H1 (cell line): ENCODE measurements around the gene LOC101059915.

Experiments
- EP300 ChIP-seq, 2 experiments: IDR thresholded peaks; 1 replicate in 1 of 2; 2 replicates in 1 of 2; pipeline ENCODE4 v1.6.1; 2011 to 2012; ENCODE audit warnings: low read depth in 2 of 2, low read length in 2 of 2, mild to moderate bottlenecking in 2 of 2, borderline replicate concordance in 1 of 2, inconsistent platforms in 1 of 2, moderate library complexity in 1 of 2
- HDAC2 ChIP-seq, 2 experiments: fragments of 300-600 bp in 1 of 2; sonication (generic) in 1 of 2; IDR thresholded peaks; 2 replicates each; pipeline ENCODE4 v1.6.1; 2011 to 2012; ENCODE audit warnings: low read depth in 2 of 2, low read length in 2 of 2, mild to moderate bottlenecking in 2 of 2, moderate library complexity in 2 of 2, borderline replicate concordance in 1 of 2, inconsistent platforms in 1 of 2
- HDAC6 ChIP-seq: IDR thresholded peaks from one replicate; pipeline ENCODE4 v1.7.1; 2012; ENCODE audit warnings: low read depth, mild to moderate bottlenecking, inconsistent platforms, low read length, moderate library complexity
- MAFK ChIP-seq: IDR thresholded peaks from 2 replicates; pipeline ENCODE4 v1.6.1; 2012; ENCODE audit warnings: low read depth, mild to moderate bottlenecking, improper control_type of control experiment, low read length
- POLR2A ChIP-seq, 2 experiments: IDR thresholded peaks; 1 replicate in 1 of 2; 2 replicates in 1 of 2; pipeline ENCODE4 v1.6.1; 2011; ENCODE audit warnings: low read depth in 2 of 2, low read length in 2 of 2, mild to moderate bottlenecking in 2 of 2; ENCODE audit errors: control extremely low read depth in 1 of 2
- POLR2AphosphoS5 ChIP-seq: IDR thresholded peaks from 2 replicates; pipeline ENCODE4 v1.6.1; 2011; ENCODE audit warnings: low read depth, low read length
- RAD21 ChIP-seq, 2 experiments: IDR thresholded peaks in 1 of 2; conservative IDR thresholded peaks in 1 of 2; 2 replicates each; pipeline ENCODE4 v1.6.1; 2011; ENCODE audit warnings: low read depth in 2 of 2, low read length in 2 of 2, improper control_type of control experiment in 1 of 2, inconsistent platforms in 1 of 2, mild to moderate bottlenecking in 1 of 2, moderate library complexity in 1 of 2
- RNF2 ChIP-seq: fragments of 200-900, 300-1000 bp; sonication (generic); IDR thresholded peaks from 2 replicates; pipeline ENCODE4 v1.7.1; 2016; ENCODE audit warnings: borderline replicate concordance, low read depth, mild to moderate bottlenecking, antibody characterized with exemption, low read length; ENCODE audit not compliant: poor library complexity, severe bottlenecking; ENCODE audit errors: missing control alignments
- SRF ChIP-seq: IDR thresholded peaks from 2 replicates; pipeline ENCODE4 v1.6.1; 2011; ENCODE audit warnings: mild to moderate bottlenecking, low read depth, low read length, moderate library complexity
- TF ChIP-seq, protein P1 (sequence below): IDR thresholded peaks from 2 replicates; pipeline ENCODE4 v1.6.1; 2012; ENCODE audit warnings: low read length, inconsistent platforms
- TF ChIP-seq, protein P2 (sequence below), 3 experiments: IDR thresholded peaks; 1 replicate in 2 of 3; 2 replicates in 1 of 3; pipeline versions ENCODE4 v1.5.1 to v1.6.1; 2011; ENCODE audit warnings: low read length in 3 of 3, mild to moderate bottlenecking in 3 of 3, inconsistent platforms in 2 of 3, low read depth in 1 of 3, moderate library complexity in 1 of 3; ENCODE audit not compliant: insufficient read depth in 1 of 3; ENCODE audit errors: control extremely low read depth in 1 of 3

DNA sequence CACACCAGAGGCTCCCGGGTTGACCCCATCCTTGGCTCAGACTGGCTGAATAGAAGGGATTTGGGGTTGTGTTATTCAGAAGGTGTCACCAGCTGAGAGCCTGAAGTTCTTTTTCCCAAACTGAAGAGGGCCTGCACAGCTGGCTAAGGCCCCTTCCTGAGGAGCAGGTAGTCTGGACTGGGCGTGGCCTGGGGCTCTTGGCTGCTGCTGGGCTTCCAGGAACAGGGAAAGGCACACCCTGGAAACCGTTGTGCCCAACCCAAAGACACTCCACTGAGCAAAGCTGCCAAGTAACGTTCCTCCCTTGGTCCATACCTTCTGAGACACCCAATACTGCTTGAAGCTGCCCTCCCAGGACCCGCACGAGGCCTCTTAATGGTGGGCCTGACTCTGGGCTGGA lies 40.8 kb upstream of the LOC101059915 start:
- TF ChIP-seq RAD21 (IDR thresholded peaks at IDR 0.05 in 1 of 2, conservative IDR thresholded peaks at IDR 0.05 in 1 of 2; ENCODE audit: low read depth in 2 of 2, low read length in 2 of 2) (no peak), HDAC2 (IDR thresholded peaks at IDR 0.05; ENCODE audit: borderline replicate concordance in 1 of 2, low read depth in 2 of 2, low read length in 2 of 2) (no peak), RNF2 (no peak), HDAC6 (no peak), POLR2A (IDR thresholded peaks at IDR 0.05; ENCODE audit: control extremely low read depth in 1 of 2, low read depth in 2 of 2, low read length in 2 of 2) (no peak), POLR2AphosphoS5 (no peak), MAFK (no peak), EP300 (IDR thresholded peaks at IDR 0.05; ENCODE audit: borderline replicate concordance in 1 of 2, low read depth in 2 of 2, low read length in 2 of 2) (no peak), SRF (no peak)
- TF ChIP-seq, protein P1, sequence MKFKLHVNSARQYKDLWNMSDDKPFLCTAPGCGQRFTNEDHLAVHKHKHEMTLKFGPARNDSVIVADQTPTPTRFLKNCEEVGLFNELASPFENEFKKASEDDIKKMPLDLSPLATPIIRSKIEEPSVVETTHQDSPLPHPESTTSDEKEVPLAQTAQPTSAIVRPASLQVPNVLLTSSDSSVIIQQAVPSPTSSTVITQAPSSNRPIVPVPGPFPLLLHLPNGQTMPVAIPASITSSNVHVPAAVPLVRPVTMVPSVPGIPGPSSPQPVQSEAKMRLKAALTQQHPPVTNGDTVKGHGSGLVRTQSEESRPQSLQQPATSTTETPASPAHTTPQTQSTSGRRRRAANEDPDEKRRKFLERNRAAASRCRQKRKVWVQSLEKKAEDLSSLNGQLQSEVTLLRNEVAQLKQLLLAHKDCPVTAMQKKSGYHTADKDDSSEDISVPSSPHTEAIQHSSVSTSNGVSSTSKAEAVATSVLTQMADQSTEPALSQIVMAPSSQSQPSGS, result no peak
- TF ChIP-seq, protein P2, sequence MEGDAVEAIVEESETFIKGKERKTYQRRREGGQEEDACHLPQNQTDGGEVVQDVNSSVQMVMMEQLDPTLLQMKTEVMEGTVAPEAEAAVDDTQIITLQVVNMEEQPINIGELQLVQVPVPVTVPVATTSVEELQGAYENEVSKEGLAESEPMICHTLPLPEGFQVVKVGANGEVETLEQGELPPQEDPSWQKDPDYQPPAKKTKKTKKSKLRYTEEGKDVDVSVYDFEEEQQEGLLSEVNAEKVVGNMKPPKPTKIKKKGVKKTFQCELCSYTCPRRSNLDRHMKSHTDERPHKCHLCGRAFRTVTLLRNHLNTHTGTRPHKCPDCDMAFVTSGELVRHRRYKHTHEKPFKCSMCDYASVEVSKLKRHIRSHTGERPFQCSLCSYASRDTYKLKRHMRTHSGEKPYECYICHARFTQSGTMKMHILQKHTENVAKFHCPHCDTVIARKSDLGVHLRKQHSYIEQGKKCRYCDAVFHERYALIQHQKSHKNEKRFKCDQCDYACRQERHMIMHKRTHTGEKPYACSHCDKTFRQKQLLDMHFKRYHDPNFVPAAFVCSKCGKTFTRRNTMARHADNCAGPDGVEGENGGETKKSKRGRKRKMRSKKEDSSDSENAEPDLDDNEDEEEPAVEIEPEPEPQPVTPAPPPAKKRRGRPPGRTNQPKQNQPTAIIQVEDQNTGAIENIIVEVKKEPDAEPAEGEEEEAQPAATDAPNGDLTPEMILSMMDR (IDR thresholded peaks at IDR 0.05; ENCODE audit: control extremely low read depth in 1 of 3, insufficient read depth in 1 of 3, low read depth in 1 of 3, low read length in 3 of 3), result no peak
